GM23338 (cell line): ENCODE measurements around the gene EPC1. TPM values are rescaled to one million over a fixed set of nuclear protein-coding genes. Genes with fewer than 3 reads are reported as not detected.

ENCODE experiments used
- ATAC-seq: fragments of 200-7000 bp; cut with Tn5 transposase; 3 replicates; pipeline ENCODE4 v1.9.1; 2020
- DNase-seq: peaks from one replicate; pipeline ENCODE4 v3.0.0-alpha.2; 2015; ENCODE audit warnings: low spot score
- H2AFZ ChIP-seq: fragments of 200-600 bp; sonication (generic); 2 replicates; pipeline ENCODE4 v1.8.0; 2016; ENCODE audit warnings: antibody characterized with exemption, mild to moderate bottlenecking, moderate library complexity
- H3F3A ChIP-seq: fragments of 200-600 bp; sonication (generic); replicated peaks from 2 replicates; pipeline ENCODE4 v1.8.0; 2017; ENCODE audit warnings: antibody characterized with exemption, mixed run types, low read depth
- H3K27ac ChIP-seq: fragments of 200-600 bp; sonication (generic); 2 replicates; pipeline ENCODE4 v1.6.1; 2016; ENCODE audit warnings: low read depth
- H3K27me3 ChIP-seq: fragments of 200-600 bp; sonication (generic); 2 replicates; pipeline ENCODE4 v1.8.0; 2016; ENCODE audit warnings: mild to moderate bottlenecking, mixed run types, moderate library complexity; ENCODE audit not compliant: insufficient read depth
- H3K36me3 ChIP-seq: fragments of 200-600 bp; sonication (generic); 2 replicates; pipeline ENCODE4 v1.8.0; 2016; ENCODE audit warnings: mild to moderate bottlenecking; ENCODE audit not compliant: insufficient read depth
- H3K4me1 ChIP-seq: fragments of 200-600 bp; sonication (generic); 2 replicates; pipeline ENCODE4 v1.8.0; 2016; ENCODE audit warnings: mild to moderate bottlenecking, moderate library complexity; ENCODE audit not compliant: insufficient read depth
- H3K4me2 ChIP-seq: fragments of 200-600 bp; sonication (generic); 2 replicates; pipeline ENCODE4 v1.7.1; 2017; ENCODE audit warnings: mixed run types
- H3K4me3 ChIP-seq: fragments of 200-600 bp; sonication (generic); 2 replicates; pipeline ENCODE4 v1.6.1; 2016; ENCODE audit warnings: mixed run types
- H3K79me2 ChIP-seq: fragments of 200-600 bp; sonication (generic); replicated peaks from 2 replicates; pipeline ENCODE4 v1.8.0; 2017; ENCODE audit warnings: mild to moderate bottlenecking; ENCODE audit not compliant: insufficient read depth
- H3K9me2 ChIP-seq: fragments of 200-600 bp; sonication (generic); 2 replicates; pipeline ENCODE4 v1.8.0; 2017; ENCODE audit not compliant: insufficient read depth
- H4K20me1 ChIP-seq: fragments of 200-600 bp; sonication (generic); replicated peaks from 2 replicates; pipeline ENCODE4 v1.8.0; 2017; ENCODE audit warnings: mild to moderate bottlenecking; ENCODE audit not compliant: insufficient read depth
- H3K27ac Mint-ChIP-seq: 2 replicates; pipeline ENCODE4 v1.8.0; 2020; ENCODE audit warnings: inconsistent platforms, mild to moderate bottlenecking, moderate library complexity, mixed read lengths
- H3K27me3 Mint-ChIP-seq: 3 replicates; pipeline ENCODE4 v1.8.0; 2022; ENCODE audit warnings: low read depth, mild to moderate bottlenecking, moderate library complexity, mixed read lengths, inconsistent platforms; ENCODE audit not compliant: insufficient read depth, poor library complexity
- H3K36me3 Mint-ChIP-seq: 3 replicates; pipeline ENCODE4 v1.8.0; 2021; ENCODE audit warnings: low read depth, mild to moderate bottlenecking, inconsistent platforms, moderate library complexity, mixed read lengths
- H3K4me1 Mint-ChIP-seq: 3 replicates; pipeline ENCODE4 v1.8.0; 2020; ENCODE audit warnings: mild to moderate bottlenecking, inconsistent platforms, mixed read lengths
- H3K4me3 Mint-ChIP-seq: 3 replicates; pipeline ENCODE4 v1.8.0; 2021; ENCODE audit warnings: moderate library complexity, mild to moderate bottlenecking, inconsistent platforms, mixed read lengths
- H3K9me3 Mint-ChIP-seq: 3 replicates; pipeline ENCODE4 v1.8.0; 2020; ENCODE audit warnings: moderate library complexity, mild to moderate bottlenecking, inconsistent platforms, mixed read lengths
- CREB1 ChIP-seq: fragments of 250-450 bp; sonication (Bioruptor Pico); IDR thresholded peaks from 2 replicates; pipeline ENCODE4 v1.5.0; 2020; ENCODE audit warnings: low read depth, mild to moderate bottlenecking, moderate library complexity
- CTCF ChIP-seq, 2 experiments: fragments of 200-600 bp in 1 of 2; sonication (generic) in 1 of 2; conservative IDR thresholded peaks; 2 replicates each; pipeline versions ENCODE4 v1.5.1 to v1.6.1; 2016 to 2017; ENCODE audit warnings: antibody characterized with exemption in 2 of 2, low read depth in 2 of 2, mild to moderate bottlenecking in 2 of 2, moderate library complexity in 1 of 2
- ETS1 ChIP-seq: IDR thresholded peaks from 2 replicates; pipeline ENCODE4 v1.6.1; 2016; ENCODE audit warnings: antibody characterized with exemption
- EZH2 ChIP-seq: fragments of 200-600 bp; sonication (generic); IDR thresholded peaks from one replicate; pipeline ENCODE4 v1.8.0; 2017; ENCODE audit warnings: antibody characterized with exemption, mild to moderate bottlenecking, low read depth; ENCODE audit not compliant: unreplicated experiment
- EZH2phosphoT487 ChIP-seq: fragments of 200-600 bp; sonication (generic); IDR thresholded peaks from one replicate; pipeline ENCODE4 v1.8.1; 2018; ENCODE audit warnings: antibody characterized with exemption; ENCODE audit not compliant: unreplicated experiment
- JUNB ChIP-seq: IDR thresholded peaks from one replicate; pipeline ENCODE4 v1.6.1; 2016; ENCODE audit warnings: antibody characterized with exemption; ENCODE audit not compliant: unreplicated experiment
- NANOG ChIP-seq: IDR thresholded peaks from 2 replicates; pipeline ENCODE4 v1.6.1; 2016; ENCODE audit warnings: antibody characterized with exemption, borderline replicate concordance
- POLR2AphosphoS5 ChIP-seq: IDR thresholded peaks from 2 replicates; pipeline ENCODE4 v1.6.1; 2016; ENCODE audit warnings: antibody characterized with exemption, low read depth
- REST ChIP-seq: IDR thresholded peaks from one replicate; pipeline ENCODE4 v1.6.1; 2018; ENCODE audit warnings: antibody characterized with exemption; ENCODE audit not compliant: unreplicated experiment
- STAT1 ChIP-seq: IDR thresholded peaks from one replicate; pipeline ENCODE4 v1.6.1; 2016; ENCODE audit warnings: antibody characterized with exemption; ENCODE audit not compliant: unreplicated experiment
- ZNF114 ChIP-seq: fragments of 250-450 bp; sonication (Bioruptor Pico); IDR thresholded peaks from 2 replicates; pipeline ENCODE4 v1.5.0; 2020; ENCODE audit warnings: mild to moderate bottlenecking, moderate library complexity
- ZNF331 ChIP-seq: fragments of 250-450 bp; sonication (Bioruptor Pico); IDR thresholded peaks from 2 replicates; pipeline ENCODE4 v1.5.0; 2020; ENCODE audit warnings: low read depth, mild to moderate bottlenecking, moderate library complexity
- ZNF462 ChIP-seq: fragments of 250-450 bp; sonication (Bioruptor Pico); IDR thresholded peaks from 2 replicates; pipeline ENCODE4 v1.5.0; 2020; ENCODE audit warnings: mild to moderate bottlenecking, moderate library complexity
- polyA plus RNA-seq: library from polyadenylated mRNA; unstranded; fragments of >200 nt; fragmentation: Nextera tagmentation; extraction: Ambion mirVana; gene quantifications from 2 replicates; pipeline ENCODE4 v1.2.1, GENCODE V29; 2016
- total RNA-seq: library from RNA; depleted of rRNA; stranded (reverse); fragments of >200 nt; shearing (Covaris generic); gene quantifications from 2 replicates; pipeline ENCODE4 v1.2.3, GENCODE V29; 2014

EPC1 gene
- total and polyA plus RNA-seq, 2 experiments from 2014 or later = 24.1 to 25.9 TPM

- Histone ChIP-seq H3K79me2 (no peaks in the 10 kb centered on the region), H4K20me1 (no peaks in the 10 kb centered on the region), H3K27ac (no peak overlapping the region), H3K27me3 (no peaks in the 10 kb centered on the region), H3K4me3 (no peak overlapping the region), H2AFZ (no peak overlapping the region), H3K4me1 (no peaks in the 10 kb centered on the region), H3K9me2 (no peaks in the 10 kb centered on the region), H3K4me2 (no peak overlapping the region), H3K36me3 (no peaks in the 10 kb centered on the region), H3F3A (no peaks in the 10 kb centered on the region)
- TF ChIP-seq ETS1 (no peak), EZH2phosphoT487 (no peak), ZNF114 (CRISPR knock-in tag) (no peak), CREB1 (no peak), STAT1 (no peak), REST (no peak), POLR2AphosphoS5 (no peak), ZNF331 (no peak), NANOG (no peak), CTCF (conservative IDR thresholded peaks at IDR 0.05; ENCODE audit: low read depth in 2 of 2) (no peak), ZNF462 (no peak), JUNB (no peak), EZH2 (no peak)
- Mint-ChIP-seq H3K36me3 (no peaks in the 10 kb centered on the region), H3K27ac (no peak overlapping the region), H3K9me3 (no peaks in the 10 kb centered on the region; the same call in 2 of the 3 replicates), H3K4me1 (no peaks in the 10 kb centered on the region), H3K27me3 (peaks cover 2% of the 10 kb centered on the region), H3K4me3 (no peak overlapping the region)
- DNase-seq (no peak), ATAC-seq (no peak)
Observed at GRCh38 chr10:32241946-32242345, 105.0 kb downstream of the EPC1 start.
